Activated CD8-positive, alpha-beta memory T cell treated with anti-CD3 and anti-CD28 coated beads, Interleukin-2, amount 50 U/mL, for 48 hours (primary cell): ENCODE results near the gene LRRC4C.

Experiments
- DNase-seq: peaks from one replicate; pipeline ENCODE4 v3.0.0-alpha.2; 2020

Gene LRRC4C

GRCh38 chr11:40421208-40421981, 1038.1 kb downstream of the LRRC4C start:
- DNase-seq: no peak

- DNase-seq: no peak
These were observed 1041.8 kb downstream of the LRRC4C start for GRCh38 chr11:40417627-40418026.

GRCh38 chr11:40407355-40407754, 1052.1 kb downstream of the LRRC4C start:
- DNase-seq: no peak

GRCh38 chr11:40405614-40406013, 1053.8 kb downstream of the LRRC4C start:
- DNase-seq: no peak

GRCh38 chr11:40403321-40403720, 1056.1 kb downstream of the LRRC4C start:
- DNase-seq: no peak

GRCh38 chr11:40401132-40401853, 1058.2 kb downstream of the LRRC4C start:
- no peak for DNase-seq

GRCh38 chr11:40397141-40397540, 1062.3 kb downstream of the LRRC4C start:
- DNase-seq: no peak

- no peak for DNase-seq
These were observed 1065.9 kb downstream of the LRRC4C start for GRCh38 chr11:40393511-40393910.

GRCh38 chr11:40391679-40392078, 1067.8 kb downstream of the LRRC4C start:
- DNase-seq: no peak

- no peak for DNase-seq
These were observed 1071.2 kb downstream of the LRRC4C start for GRCh38 chr11:40388097-40388818.

- DNase-seq: no peak
These were observed 1072.0 kb downstream of the LRRC4C start for GRCh38 chr11:40387240-40387980.

- no peak for DNase-seq
These were observed 1074.5 kb downstream of the LRRC4C start for GRCh38 chr11:40384991-40385390.

GRCh38 chr11:40381481-40381880, 1078.0 kb downstream of the LRRC4C start:
- DNase-seq: no peak

- DNase-seq: no peak
These were observed 1078.6 kb downstream of the LRRC4C start for GRCh38 chr11:40380835-40381234.

- no peak for DNase-seq
These were observed 1083.1 kb downstream of the LRRC4C start for GRCh38 chr11:40376331-40376730.

- no peak for DNase-seq
These were observed 1088.4 kb downstream of the LRRC4C start for GRCh38 chr11:40370821-40371616.

GRCh38 chr11:40360206-40360798, 1099.2 kb downstream of the LRRC4C start:
- no peak for DNase-seq

- DNase-seq: no peak
These were observed 1105.3 kb downstream of the LRRC4C start for GRCh38 chr11:40354121-40354520.

- no peak for DNase-seq
These were observed 1118.5 kb downstream of the LRRC4C start for GRCh38 chr11:40340911-40341310.

- no peak for DNase-seq
These were observed 1120.7 kb downstream of the LRRC4C start for GRCh38 chr11:40338739-40339138.

- DNase-seq: no peak
These were observed 1121.4 kb downstream of the LRRC4C start for GRCh38 chr11:40338062-40338461.

- DNase-seq: no peak
These were observed 1122.3 kb downstream of the LRRC4C start for GRCh38 chr11:40337118-40337517.
